ENCODE results near the gene FPGS.
"Not testable (repeated sequence)": the region's sequence is repeated elsewhere in the genome, so short reads cannot be mapped to it uniquely, and the experiment has no call there.

FPGS gene

DNA sequence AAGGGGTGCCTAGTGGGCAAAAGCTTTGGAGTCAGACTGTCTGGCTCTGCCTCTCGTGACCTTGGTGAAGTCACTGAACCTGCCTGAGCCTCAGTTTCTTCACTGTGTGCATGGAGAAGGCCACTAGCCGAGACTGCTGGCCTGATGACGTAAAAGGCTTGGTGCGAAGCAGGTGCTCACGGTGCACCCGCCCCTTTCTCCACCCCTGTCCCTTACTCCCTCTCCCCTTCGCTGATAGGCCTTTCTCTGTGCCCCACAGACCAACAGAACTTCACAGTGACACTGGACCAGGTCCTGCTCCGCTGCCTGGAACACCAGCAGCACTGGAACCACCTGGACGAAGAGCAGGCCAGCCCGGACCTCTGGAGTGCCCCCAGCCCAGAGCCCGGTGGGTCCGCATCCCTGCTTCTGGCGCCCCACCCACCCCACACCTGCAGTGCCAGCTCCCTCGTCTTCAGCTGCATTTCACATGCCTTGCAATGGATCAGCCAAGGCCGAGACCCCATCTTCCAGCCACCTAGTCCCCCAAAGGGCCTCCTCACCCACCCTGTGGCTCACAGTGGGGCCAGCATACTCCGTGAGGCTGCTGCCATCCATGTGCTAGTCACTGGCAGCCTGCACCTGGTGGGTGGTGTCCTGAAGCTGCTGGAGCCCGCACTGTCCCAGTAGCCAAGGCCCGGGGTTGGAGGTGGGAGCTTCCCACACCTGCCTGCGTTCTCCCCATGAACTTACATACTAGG, 10.4 kb downstream of the FPGS start:
- no peak for DNase-seq (ENCODE audit: low read depth)

DNA sequence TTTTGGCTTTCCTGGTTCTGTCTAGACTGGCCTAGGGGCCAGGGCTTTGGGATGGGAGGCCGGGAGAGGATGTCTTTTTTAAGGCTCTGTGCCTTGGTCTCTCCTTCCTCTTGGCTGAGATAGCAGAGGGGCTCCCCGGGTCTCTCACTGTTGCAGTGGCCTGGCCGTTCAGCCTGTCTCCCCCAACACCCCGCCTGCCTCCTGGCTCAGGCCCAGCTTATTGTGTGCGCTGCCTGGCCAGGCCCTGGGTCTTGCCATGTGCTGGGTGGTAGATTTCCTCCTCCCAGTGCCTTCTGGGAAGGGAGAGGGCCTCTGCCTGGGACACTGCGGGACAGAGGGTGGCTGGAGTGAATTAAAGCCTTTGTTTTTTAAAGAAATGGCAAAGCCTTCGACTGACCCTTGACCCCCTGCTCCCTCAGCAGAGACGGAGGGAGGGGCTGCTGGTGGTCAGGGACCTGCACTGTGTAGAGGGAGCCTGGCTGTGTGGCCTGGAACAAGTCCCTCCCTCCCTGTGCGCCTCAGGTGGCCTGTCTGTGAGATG, 11.1 kb downstream of the FPGS start:
- no peak for DNase-seq (ENCODE audit: low read depth)

DNA sequence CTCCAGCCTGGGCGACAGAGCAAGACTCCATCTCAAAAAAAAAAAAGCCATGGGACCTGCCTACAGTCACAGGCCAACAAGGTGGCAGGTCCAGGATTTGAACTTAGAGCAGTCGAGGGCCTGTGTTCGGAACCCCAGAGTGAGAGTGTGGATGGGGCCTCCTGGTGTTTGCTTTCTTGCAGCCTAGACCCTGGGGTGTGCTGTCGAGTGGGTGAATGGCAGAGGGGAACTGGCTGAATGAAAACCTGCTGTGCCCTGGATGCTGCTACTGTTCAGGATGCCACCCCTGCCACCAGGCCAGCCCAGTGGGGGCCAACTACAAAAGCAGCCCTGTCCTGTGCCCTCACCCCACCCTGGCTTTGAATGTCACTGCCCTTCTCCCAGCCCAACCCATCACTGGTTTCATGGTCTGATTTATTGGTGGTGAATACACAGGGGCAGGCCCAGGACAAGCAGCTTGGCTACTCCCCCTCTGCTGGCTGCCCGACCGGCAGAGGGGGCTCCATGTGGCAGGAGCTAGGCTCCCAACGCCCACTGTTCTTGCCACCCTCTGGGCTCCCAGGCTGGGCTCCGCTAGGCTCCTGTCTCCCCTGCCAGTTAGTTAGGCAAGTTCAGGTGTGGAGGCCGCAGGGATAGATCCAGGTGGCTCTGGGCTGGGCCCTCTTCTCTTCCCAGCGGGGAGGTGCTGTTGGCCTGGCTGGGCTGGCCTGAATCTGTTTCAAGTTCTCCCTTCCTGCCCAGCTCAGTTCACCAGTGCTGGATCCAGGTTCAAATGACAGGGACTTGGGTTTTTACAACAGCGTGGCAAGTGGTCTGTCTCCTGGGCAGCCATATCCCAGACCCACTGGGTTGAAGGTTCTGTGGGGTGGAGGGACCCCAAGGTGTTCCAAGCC, 12.2 kb downstream of the FPGS start:
- DNase-seq (ENCODE audit: low read depth), result no peak

DNA sequence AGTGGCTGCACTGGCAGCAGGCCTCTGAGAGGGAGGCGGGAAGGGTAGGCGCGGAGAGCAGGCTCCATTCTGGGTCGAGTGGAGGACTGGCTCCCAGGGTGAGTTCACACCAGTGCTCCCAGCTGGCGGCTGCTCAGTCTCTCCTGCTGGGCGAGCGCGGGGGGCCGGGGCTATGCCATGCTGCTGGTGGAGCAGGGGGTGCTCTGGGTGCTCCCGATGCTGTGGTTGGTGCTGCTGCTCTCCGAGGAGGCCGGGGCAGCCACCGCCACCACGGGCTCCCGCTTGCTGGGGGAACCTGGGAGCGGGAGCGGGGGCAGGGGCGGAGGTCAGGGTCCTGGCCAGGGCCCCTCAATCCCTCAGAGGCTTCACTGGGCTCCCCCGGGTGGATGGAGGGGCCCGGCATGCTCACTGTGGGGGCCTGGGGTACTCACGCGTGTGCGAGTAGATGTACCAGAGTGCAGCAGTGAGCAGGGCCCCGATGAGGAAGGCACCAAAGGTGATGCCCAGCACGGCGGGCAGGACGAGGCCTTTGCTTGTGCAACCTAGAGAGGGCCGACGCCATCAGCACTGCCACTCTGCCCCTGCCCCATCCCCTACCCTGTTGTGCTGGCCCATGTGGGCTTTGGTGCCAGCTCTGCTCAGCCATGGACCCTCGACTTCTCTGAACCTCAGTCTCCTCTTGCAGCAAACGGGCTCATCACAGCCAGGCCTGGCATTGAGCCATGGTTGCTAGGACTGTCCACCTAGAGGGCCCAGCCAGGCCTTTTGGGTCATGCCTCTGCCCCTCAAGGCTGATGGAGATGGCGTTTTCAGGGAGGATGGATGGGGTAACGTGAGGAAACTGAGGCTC, 13.1 kb downstream of the FPGS start:
- no peak for DNase-seq (ENCODE audit: low read depth)

DNA sequence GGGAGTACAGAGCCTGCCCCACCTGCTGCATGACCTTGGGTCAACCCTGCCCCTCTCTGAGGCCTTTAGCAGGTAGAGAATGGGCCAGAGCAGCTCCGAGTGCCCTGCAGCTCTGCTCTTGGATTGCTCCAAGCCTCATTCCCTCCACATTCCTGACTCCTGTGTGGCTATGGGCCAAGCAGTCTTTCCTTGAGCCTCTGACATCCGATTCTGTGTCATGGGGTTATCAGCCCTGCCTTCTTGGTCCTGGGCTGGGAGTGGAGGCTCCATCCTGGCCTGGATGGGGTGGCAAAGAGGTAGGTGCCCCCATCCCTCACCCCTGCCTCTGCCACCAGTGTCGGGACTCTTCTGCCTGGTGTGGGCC, 13.7 kb downstream of the FPGS start:
- no peak for DNase-seq (ENCODE audit: low read depth)

DNA sequence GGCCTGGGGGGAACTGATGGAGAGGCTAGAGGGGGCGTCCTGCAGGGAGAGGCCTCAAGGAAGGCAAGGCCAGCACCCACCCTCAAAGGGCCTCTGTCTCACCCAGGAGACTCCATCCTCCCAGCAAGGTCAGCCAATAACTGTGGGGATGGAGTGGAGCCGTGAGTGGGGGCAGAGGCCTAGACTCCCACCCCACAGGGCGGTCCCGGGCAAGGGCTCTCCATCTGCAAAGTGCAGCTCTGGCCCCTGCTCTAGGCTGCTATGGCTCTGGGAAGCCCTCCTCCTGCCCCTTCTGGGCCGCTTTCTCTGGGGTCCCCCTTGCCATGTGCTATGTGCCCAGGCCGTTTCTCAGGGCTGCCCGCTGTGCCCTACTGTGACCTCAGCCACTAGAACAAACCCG, 14.0 kb downstream of the FPGS start:
- no peak for DNase-seq (ENCODE audit: low read depth)

DNA sequence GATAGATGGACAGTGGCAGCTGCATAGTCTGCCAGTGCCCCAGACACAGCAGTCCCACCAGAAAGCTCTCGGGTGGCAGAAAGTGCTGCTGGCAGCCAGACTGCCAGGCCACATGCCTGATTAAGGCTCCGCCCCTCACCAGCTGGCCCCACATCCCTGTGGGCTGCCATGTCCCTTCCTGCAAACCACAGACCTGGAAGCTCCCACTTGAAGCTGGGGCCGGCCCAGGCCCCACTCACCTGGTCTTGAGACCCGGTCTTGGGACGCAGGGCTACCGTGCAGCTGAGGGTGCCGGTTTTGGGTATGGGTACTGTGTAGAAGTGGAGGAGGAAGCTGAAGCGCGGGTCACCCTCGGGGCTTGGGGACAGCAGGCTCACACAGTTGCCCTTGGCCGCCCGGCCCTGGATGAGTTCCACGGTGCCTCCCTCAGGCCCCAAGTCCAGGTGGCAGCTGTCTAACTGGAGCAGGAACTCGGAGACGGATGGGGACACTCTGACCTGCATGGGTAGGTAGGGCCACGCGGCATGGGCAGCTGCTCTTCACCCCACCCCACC, 15.3 kb downstream of the FPGS start:
- no peak for DNase-seq (ENCODE audit: low read depth)

DNA sequence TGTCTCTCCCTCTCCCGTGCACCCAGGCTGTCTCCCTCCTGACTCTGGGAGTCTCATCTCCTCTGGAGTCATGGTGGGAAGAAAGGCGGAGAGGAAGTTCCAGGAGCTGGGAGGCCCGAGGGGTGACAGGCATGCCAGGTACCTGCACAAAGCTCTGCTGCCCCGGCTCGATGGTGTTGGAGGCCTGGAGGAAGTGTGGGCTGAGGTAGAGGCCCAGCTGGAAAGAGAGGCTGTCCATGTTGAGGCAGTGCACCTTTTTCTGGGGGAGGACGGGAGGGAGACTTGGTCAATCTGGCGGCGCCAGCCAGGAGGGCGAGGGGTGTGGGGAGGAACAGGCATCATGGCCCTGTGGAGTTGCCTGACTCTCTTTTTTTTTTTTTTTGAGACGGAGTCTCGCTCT, 15.9 kb downstream of the FPGS start:
- DNase-seq (ENCODE audit: low read depth), result no peak

DNA sequence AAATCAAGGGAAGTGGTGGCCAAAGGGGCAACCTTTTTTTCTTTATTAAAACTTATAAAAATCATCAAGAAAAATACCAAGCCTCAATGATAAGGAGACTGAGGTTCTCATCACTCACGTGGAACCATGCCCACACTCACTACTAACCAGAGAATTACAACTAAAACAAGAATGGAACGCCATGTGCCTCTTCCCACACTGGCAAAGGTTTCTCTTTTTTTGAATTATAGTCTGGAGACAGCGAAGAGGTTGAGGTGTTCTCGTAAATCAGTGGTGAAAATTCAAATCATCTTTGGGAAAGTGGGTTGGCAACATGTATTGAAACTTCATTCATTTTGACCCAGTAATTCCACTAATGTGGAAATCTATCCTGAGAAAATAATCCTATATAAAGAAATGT, 19.4 kb downstream of the FPGS start:
- DNase-seq (ENCODE audit: low read depth), result no peak

DNA sequence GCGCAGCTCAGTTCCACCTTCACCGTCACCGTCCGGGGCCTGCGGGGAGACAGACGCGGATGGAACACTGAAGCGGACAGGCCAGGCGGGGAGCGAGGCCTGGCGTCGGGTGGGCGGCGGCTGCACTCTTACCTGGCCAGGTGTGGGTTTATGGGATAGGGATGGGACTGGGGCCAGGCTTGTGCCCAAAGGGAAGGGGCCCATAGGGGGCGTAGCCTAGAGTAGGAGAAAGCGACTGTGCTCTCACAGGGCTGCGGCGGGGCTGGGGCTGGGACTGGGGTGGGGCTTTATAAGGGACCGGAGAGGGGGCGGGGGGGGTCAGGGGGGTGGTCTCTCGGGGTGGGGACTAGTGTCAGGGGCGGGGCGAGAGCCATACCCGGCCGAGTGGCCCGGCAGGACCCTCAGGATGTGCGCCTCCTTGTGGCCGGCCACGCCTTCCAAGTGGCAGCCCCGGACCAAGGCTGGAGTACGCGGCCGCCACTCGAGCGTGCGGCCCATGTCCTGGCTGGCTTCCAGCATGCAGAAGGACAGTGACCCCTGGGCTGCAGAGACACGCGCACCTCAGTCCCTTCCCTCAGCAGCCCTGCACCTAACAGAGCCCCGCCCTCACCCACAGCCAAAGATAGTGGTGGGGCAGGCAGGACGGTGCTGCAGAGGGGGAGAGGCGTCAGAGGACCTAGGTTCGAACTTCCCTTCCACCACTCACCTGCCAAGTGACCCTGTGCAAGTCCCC, 22.8 kb downstream of the FPGS start:
- no peak for DNase-seq (ENCODE audit: low read depth)

DNA sequence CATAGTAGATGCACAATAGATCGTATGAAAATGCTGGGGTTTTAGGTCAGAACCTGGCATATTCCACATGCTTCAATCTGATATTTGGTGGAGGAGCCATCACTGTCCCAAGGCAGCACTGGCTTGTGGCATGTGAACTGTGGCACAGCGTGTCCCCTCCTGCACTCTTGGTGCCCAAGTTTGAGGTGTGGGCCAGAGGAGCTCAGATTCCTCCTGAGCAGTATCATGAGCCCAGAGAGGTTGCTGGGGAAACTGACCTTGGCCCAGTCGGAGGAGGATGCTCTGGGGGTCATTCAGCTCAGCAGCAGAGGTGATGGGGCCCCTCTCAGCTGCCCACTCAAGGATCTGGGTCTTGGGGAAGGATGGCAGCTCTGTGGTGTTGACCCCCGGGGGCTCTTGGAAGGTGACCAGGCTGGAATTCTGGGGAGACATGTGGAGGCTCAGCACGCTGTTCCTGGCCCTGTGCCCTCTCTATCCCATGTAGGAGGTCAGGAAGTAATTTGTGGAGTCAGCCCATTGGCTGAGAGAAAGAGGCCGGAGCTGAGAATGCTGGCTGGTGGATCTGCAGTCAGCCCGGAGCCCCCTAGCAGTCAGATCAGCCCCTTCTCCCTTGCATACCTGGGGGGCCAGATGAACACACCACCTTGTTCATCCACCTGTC, 23.7 kb downstream of the FPGS start:
- DNase-seq (ENCODE audit: low read depth), result no peak

DNA sequence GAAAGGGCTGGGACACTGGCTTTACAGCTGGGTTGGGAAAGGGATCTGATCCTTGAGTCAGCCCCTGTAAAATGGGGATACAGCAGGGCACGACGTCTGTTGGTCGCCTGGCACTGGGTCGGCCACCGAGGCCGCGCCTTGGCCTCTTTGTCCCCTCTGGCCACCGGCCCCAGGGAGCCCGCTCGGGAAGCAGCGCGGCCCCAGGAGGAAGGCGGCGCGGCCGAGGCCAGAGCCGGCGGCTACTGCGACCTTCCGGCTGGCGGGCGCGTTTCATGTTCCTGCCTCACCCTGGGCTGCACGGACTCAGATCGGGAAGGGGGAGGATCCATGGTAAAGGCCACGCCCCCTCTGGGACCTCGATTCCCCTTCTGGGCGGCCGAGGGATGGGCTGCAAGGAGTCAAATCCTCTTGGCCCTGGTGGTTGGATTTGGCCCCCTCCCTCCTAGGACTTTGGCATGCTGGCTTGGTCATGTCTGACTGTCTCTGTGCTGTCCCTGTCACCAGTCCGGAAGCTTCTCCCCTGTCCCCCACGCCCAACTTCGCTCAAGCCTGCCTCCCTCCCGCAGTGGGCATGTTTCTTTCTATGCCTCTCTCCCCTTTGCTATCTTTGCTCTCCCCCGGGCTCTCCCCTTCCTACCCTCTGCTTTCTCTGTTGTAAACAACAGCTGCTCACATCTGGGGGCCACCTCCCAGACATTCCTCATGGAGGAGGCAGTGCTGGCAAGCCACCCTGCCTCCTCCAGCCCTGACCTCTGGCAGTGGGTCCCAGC, 25.8 kb downstream of the FPGS start:
- DNase-seq (ENCODE audit: low read depth), result no peak

DNA sequence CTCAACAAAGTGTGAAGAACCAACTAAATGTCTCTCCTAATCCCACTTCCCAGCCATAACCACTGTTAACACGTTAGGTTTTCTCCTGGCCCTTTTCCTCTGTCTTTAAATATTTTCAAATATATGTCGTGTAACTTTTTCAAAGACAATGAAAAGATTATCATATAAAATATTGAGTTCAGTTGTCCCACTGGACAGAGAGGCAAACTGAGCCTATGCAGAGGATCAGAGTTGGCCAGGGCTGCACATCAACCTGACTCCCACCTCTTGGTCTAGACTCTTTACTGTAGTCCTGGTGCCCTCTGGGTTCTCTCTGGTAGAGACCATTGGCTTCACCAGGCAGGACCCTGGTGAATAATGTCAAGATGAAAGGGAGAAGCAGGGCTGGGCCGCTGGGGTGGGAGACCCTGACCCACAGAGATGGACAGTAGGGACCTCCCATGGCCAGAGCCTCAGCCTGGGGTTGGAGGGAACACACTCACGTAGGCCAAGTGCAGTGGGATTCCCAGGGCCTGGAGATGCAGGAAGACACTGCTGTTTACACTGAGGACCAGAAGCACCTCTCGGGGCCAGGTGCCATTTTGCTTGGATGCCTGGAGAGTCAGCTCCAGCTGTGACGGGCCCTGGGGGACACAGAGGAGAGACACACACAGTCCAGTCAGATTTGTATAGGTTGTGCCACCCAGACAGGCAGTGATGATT, 26.7 kb downstream of the FPGS start:
- DNase-seq (ENCODE audit: low read depth), result no peak

DNA sequence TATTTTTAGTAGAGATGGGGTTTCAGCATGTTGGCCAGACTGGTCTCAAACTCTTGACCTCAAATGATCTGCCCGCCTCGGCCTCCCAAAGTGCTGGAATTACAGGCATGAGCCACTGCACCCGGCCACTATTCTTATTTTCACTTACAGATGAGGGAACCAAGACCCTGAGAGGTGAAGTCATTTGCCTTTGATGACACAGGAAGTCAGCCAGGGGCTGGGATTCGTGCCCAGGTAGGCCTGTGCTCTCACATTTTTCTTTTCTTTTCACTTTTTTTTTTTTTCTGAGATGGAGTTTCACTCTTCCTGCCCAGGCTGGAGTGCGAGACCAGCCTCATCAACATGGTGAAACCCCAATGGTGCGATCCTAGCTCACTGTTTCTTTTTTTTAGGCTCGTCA, 29.6 kb downstream of the FPGS start:
- DNase-seq (ENCODE audit: low read depth), result no peak

DNA sequence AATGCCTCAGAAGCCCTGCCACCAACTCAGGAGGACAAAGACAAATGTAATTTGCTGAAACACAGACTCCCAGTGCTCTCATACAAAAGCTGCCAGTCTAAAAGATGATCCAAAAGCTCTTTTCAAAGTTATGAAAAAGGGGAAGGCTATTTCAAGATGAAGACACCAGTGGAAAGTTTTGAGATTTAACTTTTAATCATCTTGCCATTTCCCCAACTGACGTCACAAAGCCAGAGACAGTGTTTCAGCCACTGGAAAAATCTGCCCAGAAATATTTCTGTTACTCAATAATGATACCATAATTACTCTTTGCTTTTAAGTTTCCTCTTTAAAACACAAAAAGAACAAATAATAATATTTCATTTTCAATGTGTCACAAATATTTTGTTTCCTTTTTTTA, 30.9 kb downstream of the FPGS start:
- DNase-seq (ENCODE audit: low read depth), result no peak

DNA sequence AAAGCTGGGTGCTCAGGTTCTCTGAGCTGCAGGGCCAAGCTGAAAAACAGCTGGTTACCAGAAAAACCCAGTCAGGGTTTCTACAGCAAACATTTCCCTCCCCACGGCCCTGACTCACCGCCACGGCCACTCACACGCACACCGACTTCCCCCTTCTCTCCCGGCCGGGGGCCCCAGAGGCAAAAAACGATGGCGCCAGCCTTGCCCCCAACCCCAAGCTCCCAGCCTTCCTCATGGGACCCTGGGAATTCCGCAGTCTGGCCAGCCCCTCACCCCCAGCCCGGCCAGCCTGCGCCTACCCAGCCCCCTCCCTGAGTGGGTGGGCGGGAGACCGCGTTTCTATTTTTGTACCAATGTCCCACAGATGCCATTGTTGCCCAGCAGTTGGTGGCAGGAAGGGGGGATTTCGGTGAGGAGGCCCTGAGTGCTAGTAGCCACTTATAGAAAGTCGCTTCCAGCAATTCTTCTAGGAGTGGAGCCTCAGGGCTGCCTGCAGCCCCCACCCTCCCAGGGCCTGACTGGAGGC, 33.4 kb downstream of the FPGS start:
- no peak for DNase-seq (ENCODE audit: low read depth)

DNA sequence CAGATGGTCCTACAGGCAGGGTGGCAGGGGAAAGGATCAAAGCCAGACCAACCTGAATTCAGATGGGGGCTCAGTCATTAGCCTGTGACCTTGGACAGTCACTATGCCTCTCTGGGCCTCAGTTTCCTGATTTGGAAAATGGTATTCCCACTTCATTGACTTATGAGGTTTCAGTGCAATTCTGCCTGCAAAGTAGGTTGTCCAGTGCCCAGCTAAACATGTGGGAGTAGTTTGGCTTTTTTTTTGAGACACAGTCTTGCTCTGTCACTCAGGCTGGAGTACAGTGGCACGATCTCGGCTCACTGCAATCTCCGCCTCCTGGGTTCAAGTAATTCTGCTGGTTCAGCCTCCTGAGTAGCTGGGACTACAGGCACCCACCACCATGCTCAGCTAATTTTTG, 33.9 kb downstream of the FPGS start:
- not testable (repeated sequence) for DNase-seq (ENCODE audit: low read depth)

DNA sequence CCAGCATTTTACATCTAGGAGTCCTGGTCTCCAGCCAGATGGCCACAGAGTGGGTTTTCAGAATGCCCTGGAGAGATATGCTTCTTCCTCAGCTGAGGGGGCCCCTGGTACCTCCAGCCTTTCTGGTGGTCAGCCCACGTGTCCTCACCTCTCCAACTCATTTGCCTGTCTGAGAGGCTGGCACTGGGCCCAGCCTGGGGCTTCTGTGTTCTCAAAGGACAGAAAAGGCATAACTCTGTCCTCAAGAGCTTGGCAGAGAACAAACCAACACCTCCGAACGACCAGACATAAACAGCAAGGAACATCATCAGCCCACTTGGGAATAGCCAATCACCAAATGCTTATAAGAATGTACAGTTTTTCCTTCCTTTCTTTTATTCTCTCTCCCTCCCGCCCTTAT, 34.7 kb downstream of the FPGS start:
- DNase-seq (ENCODE audit: low read depth), result no peak
